Activated naive CD8-positive, alpha-beta T cell treated with anti-CD3 and anti-CD28 coated beads, Interleukin-2, amount 50 U/mL, for 24 hours (primary cell): ENCODE measurements around the gene PDIA3.
"Not testable (repeated sequence)": the region's sequence is repeated elsewhere in the genome, so short reads cannot be mapped to it uniquely, and the experiment has no call there.

Experiments
- ATAC-seq: fragments of 150-1000 bp; cut with Tn5 transposase; one replicate; pipeline ENCODE4 v1.10.0; 2021
- DNase-seq: peaks from one replicate; pipeline ENCODE4 v3.0.0; 2021
- H3K27ac Mint-ChIP-seq: one replicate; pipeline ENCODE4 v1.8.0; 2021; ENCODE audit warnings: mild to moderate bottlenecking, mixed read lengths
- H3K27me3 Mint-ChIP-seq: one replicate; pipeline ENCODE4 v1.8.0; 2021; ENCODE audit warnings: mixed read lengths
- H3K36me3 Mint-ChIP-seq: one replicate; pipeline ENCODE4 v1.8.0; 2021; ENCODE audit warnings: low read depth, mixed read lengths
- H3K4me1 Mint-ChIP-seq: one replicate; pipeline ENCODE4 v1.8.0; 2021; ENCODE audit warnings: mixed read lengths
- H3K4me3 Mint-ChIP-seq: one replicate; pipeline ENCODE4 v1.8.0; 2021; ENCODE audit warnings: mild to moderate bottlenecking, moderate library complexity, mixed read lengths
- H3K9me3 Mint-ChIP-seq: one replicate; pipeline ENCODE4 v1.8.0; 2021; ENCODE audit warnings: mixed read lengths

The PDIA3 gene

DNA sequence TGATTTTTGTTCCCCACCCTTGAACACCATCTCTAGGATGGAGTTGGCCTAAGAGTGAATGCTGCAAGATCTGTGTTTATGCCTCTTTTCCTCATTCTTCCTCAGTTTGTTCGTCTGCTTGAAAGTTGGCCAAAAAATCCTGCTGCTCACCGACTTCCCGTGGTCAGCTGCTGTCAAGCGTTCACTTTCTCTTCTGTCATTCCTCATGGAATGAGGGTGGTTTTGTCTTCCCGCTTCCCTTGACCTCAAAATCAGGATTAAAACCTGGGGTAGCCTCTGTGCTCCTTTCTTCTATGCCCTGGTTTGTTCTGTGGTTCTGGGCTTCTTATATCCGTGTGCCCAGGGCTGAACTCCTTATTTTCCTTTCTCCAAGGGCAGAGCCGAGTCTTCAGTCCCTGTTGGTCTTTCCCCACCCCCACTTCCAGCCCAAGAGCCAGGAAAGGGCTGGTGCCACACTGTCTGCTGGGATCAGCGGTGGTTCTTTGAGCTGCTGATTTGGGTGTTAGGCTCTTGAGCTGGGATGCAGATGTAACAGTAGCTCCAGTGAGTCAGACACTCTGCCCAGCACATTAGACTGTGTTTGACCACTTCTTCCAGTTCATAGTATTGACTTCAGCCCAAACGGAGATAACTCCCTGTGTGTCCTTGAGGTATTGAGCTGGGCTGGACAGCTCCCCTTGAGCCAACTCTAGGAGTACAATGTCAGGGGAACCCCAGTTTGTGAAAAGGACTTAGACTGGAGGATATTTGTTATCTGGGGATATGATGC lies 48.2 kb downstream of the PDIA3 start:
- Mint-ChIP-seq H3K4me3 (peak overlapping the region; percentile 93), H3K4me1 (peaks cover 45% of the 10 kb centered on the region), H3K36me3 (peaks cover 47% of the 10 kb centered on the region), H3K27ac (peak overlapping the region; percentile 92), H3K9me3 (no peaks in the 10 kb centered on the region), H3K27me3 (no peaks in the 10 kb centered on the region)
- DNase-seq = no peak
- no peak for ATAC-seq

DNA sequence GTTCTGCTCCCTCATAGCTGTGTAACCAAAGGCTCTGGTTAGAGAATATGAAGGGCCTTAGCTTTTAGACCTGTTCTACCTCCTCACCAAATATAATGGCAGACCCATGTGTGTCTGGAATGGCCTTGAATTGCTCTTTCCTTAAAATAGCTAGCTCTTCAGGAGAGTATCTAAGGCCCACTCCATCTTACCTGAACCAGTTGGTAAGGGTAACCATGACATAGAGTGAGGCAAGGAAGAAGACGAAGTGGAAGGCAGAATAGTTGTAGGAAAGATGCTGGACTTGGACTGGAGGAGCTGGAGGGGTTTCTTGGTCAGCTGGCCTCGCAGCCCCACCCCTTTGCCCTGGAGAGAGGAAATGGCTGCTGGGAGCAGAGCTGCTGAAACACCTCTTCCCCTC lies 49.0 kb downstream of the PDIA3 start:
- H3K27ac Mint-ChIP-seq = peak overlapping the region; percentile 13

DNA sequence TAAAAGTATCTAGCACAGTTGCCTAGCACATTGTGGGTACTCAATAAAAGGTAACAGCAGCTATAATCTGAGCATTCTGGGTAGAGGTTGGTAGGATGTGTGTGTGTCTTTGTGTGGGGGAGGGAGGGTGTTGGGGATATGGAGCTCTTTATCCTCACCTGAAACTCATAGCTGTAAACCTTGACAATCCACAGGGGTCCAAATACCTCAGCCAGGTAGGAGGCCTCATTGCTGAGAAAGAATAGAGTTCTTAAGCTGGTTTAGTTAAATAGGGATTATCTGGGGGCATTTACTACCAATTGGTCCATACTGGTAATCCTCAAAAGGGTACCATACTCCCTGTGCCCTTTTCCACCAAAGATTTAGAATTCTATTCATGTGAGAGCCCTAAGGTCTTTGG lies 49.8 kb downstream of the PDIA3 start:
- DNase-seq (no peak), ATAC-seq (no peak)
- no peak overlapping the region for H3K27ac Mint-ChIP-seq
- peaks cover 60% of the 10 kb centered on the region for H3K36me3 Mint-ChIP-seq
- no peaks in the 10 kb centered on the region for H3K9me3 Mint-ChIP-seq
- H3K4me3 Mint-ChIP-seq = no peak overlapping the region
- H3K27me3 Mint-ChIP-seq = no peaks in the 10 kb centered on the region
- H3K4me1 Mint-ChIP-seq = peaks cover 55% of the 10 kb centered on the region

More for the DNA sequence above, 49.0 kb downstream of the PDIA3 start:
- ATAC-seq = no peak
- Mint-ChIP-seq H3K36me3 (peaks cover 53% of the 10 kb centered on the region), H3K4me1 (peaks cover 52% of the 10 kb centered on the region), H3K27me3 (no peaks in the 10 kb centered on the region), H3K4me3 (no peak overlapping the region), H3K9me3 (no peaks in the 10 kb centered on the region)
- DNase-seq = no peak

DNA sequence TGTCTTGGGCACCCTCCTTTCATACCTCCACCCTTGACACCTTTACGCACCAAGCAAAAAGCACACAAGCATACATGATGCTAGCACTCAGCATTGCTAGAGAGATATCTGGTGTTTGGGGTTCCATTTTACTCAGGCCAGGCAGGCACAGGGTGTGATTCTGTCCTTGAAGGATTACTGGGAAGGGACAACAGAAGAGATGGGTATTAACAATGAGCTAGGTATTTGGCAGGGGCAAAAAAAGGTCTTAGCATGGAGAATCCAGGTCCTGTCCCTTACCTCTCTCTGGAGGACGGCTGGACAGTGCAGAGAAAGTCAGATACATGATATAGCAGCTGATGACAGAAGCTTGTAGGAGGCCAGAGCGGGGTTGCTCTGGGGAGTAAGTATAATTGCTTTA lies 50.3 kb downstream of the PDIA3 start:
- H3K9me3 Mint-ChIP-seq = no peaks in the 10 kb centered on the region
- H3K27ac Mint-ChIP-seq = no peak overlapping the region
- ATAC-seq = no peak
- H3K27me3 Mint-ChIP-seq = no peaks in the 10 kb centered on the region
- H3K36me3 Mint-ChIP-seq = peaks cover 66% of the 10 kb centered on the region
- no peak for DNase-seq
- H3K4me3 Mint-ChIP-seq = no peak overlapping the region
- peaks cover 59% of the 10 kb centered on the region for H3K4me1 Mint-ChIP-seq

DNA sequence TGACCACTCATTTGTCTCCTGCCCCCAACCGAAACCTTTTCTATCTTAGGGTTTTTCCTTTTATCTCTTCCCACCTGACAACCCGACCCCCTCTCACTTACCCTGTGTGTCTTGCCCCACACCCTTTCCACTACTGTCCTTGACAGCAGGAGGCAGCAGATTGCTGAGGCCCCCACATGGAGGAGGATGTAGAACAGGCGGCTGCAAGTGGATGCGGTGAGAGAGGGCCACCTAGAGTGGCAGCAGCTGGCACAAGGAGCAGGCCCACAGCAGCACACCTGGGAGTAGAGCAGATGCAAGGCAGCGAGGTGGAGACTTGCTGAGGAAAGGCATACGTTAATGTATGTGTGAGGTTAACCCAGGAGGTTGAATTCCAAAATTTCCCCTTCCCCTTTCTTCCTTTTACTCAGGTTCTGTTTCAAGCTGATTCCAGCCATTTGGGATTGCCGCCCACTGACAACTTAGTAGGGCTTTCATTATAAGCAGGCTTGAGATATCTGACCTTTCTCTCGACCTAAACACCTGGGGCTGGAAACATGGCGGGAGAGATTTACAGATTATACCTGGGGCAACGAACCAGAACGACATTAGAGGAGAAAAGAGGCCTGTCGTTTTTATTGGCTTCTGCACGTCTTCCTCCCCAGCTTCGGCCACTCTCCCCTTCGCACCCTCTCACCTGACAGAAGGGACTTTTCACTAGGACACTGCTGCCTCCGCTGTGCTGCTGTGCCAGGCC lies 53.1 kb downstream of the PDIA3 start:
- Mint-ChIP-seq H3K27me3 (no peaks in the 10 kb centered on the region), H3K9me3 (no peaks in the 10 kb centered on the region), H3K4me3 (no peak overlapping the region), H3K4me1 (peaks cover 48% of the 10 kb centered on the region), H3K27ac (peak overlapping the region; percentile 90), H3K36me3 (peaks cover 61% of the 10 kb centered on the region)
- no peak for ATAC-seq
- DNase-seq = no peak

DNA sequence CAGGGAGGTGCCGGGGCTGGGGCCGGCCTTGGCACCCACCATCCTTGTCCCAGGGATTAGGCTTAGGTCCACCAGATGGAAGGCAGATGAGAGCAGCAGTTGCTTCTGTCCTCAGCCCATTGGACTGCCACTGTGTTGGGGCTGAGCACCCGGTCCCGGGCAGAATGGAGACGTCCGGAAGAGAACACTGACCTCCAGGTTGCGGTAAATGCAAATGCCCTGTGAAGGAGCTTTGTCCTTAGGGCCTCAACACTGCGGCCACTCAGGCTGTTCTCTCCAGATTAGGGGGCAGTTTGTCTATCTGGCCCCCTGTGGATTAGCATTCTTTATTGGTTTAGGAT lies 53.7 kb downstream of the PDIA3 start, which contains the start of gene SERINC4:
TSS of gene SERINC4 (minus strand) at position 276 of the 341 bp plus-strand sequence. CDS start at position 42, 234 bp downstream.
- peaks cover 60% of the 10 kb centered on the region for H3K36me3 Mint-ChIP-seq
- peaks cover 42% of the 10 kb centered on the region for H3K4me1 Mint-ChIP-seq
- DNase-seq (no peak), ATAC-seq (no peak)
- H3K27ac Mint-ChIP-seq = peak within 1 kb of the TSS; percentile 90
- H3K9me3 Mint-ChIP-seq = no peaks in the 10 kb centered on the region
- peak within 1 kb of the TSS; percentile 92 for H3K4me3 Mint-ChIP-seq
- H3K27me3 Mint-ChIP-seq = no peaks in the 10 kb centered on the region

DNA sequence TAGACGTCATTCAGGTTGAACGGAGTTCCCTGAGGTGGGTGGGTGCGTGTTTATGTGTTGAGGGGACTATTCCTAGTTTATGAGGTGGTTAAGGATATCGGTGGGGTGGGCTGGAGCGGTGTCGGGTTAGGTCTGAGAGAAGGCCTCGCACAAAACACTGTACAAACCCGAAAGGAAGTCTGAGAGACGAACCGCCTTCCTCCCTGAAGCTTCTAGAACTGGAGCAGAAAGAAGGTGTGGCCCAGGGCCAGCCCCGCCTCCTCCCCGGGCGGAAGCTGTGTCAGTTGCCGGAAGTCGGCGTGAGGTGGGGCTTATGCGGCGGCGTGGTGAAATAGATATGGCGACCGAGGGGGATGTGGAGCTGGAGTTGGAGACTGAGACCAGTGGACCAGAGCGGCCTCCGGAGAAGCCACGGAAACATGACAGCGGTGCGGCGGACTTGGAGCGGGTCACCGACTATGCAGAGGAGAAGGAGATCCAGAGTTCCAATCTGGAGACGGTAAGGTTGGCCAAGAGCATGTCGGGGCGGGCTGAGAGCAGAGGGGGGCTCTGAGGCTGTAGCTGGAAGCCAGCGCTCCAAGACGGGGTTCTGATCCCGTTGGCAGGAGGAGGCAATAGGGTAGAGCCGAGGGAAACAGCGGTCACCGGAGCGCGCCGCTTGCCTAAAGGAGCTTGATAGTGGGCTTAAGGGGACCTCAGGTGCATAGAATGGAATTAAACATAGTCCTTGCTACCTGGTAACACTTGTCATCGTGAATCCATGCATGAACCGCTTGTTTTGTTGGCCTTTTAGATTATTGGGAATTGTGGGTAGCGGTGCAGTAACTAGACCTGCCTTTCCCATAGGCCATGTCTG lies 54.3 kb downstream of the PDIA3 start, which contains the start of gene HYPK:
TSS of gene HYPK (plus strand) at position 314 of the 856 bp plus-strand sequence. CDS start at position 338, 24 bp downstream.
- Mint-ChIP-seq H3K36me3 (peaks cover 58% of the 10 kb centered on the region), H3K27me3 (no peaks in the 10 kb centered on the region), H3K27ac (peak within 1 kb of the TSS; percentile 90), H3K9me3 (no peaks in the 10 kb centered on the region), H3K4me1 (peaks cover 36% of the 10 kb centered on the region), H3K4me3 (peak within 1 kb of the TSS; percentile 92)
- ATAC-seq (peak; percentile 95), DNase-seq (peak; percentile 90)

DNA sequence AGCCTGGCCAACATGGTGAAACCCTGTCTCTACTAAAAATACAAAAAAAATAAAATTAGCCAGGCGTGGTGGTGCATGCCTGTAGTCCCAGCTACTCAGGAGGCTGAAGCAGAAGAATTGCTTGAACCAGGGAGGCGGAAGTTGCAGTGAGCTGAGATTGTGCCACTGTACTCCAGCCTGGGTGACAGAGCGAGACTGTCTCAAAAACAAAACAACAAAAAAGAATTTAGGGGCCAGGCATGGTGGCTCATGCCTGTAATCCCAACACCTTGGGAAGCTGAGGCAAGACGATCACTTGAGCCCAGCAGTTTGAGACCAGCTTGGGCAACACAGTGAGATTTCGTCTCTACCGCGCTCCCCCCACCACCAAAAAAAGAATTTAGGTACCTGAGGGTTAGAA lies 56.4 kb downstream of the PDIA3 start:
- DNase-seq, H3K27ac Mint-ChIP-seq, ATAC-seq, H3K27me3 Mint-ChIP-seq, H3K9me3 Mint-ChIP-seq, H3K4me3 Mint-ChIP-seq: not testable (repeated sequence)
- Mint-ChIP-seq H3K4me1 (peaks cover 33% of the 10 kb centered on the region), H3K36me3 (peaks cover 65% of the 10 kb centered on the region)

DNA sequence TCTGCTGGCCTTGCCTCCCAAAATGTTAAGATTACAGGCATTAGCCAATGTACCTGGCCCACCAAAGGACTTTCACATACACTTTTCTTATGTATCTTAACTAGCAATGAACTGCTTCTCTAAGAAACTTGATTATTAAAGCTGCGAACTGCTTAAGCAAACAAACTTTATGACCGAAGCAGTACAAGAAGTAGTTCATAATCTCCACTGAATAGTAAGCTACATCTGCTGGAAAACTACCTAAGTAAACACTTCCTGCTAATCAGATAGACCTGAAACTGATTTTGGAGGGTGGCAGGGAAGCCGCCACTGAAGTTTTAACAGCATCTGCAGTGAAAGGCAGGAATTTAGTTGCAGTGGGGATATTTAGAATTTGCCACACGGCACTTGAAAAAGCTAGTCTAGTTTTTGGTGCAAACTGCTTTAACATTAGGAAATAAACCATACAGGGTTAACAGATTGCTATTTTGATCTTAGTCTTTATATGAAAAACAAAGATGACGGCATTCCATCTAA lies 62.3 kb downstream of the PDIA3 start:
- H3K4me1 Mint-ChIP-seq = peaks cover 5% of the 10 kb centered on the region
- peaks cover 59% of the 10 kb centered on the region for H3K36me3 Mint-ChIP-seq
- no peak for ATAC-seq

DNA sequence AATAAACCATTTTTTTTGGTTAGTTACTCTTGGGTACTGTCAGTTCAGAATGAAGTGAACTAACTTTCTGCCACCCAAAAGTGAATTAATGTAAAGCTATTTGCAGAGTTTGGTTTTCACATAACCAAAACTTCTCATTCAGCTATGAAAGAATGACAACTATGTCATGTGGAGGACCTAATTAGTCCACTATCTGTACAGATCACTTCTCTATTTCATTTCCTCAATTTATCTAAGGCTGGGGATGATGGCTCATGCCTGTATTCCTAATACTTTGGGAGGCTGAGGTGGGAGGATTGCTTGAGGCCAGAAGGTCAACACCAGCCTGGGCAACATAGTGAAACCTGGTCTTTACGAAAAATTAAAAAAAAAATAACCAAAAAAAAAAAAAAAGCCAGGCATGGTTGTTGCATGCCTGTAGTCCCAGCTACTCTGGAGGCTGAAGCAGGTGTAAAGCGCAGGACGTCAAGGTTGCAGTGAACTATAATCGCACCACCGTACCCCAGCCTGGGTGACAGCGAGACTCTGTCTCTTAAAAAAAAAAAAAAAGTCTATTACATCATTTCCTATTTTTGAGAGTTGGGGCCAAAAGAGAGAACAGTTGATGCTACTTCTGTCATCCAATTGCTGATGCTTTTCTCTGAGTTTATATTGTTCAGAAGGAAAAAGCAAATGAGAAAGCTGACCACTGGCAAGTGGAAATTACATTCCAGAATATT lies 62.9 kb downstream of the PDIA3 start:
- peaks cover 5% of the 10 kb centered on the region for H3K4me1 Mint-ChIP-seq
- H3K27me3 Mint-ChIP-seq = no peaks in the 10 kb centered on the region
- DNase-seq (no peak), ATAC-seq (no peak)
- no peaks in the 10 kb centered on the region for H3K9me3 Mint-ChIP-seq
- H3K36me3 Mint-ChIP-seq = peaks cover 63% of the 10 kb centered on the region
- no peak overlapping the region for H3K4me3 Mint-ChIP-seq
- H3K27ac Mint-ChIP-seq = no peak overlapping the region

More for the DNA sequence above, 62.3 kb downstream of the PDIA3 start:
- H3K27me3 Mint-ChIP-seq = no peaks in the 10 kb centered on the region
- no peak overlapping the region for H3K27ac Mint-ChIP-seq
- no peak overlapping the region for H3K4me3 Mint-ChIP-seq
- H3K9me3 Mint-ChIP-seq = no peaks in the 10 kb centered on the region
- no peak for DNase-seq

DNA sequence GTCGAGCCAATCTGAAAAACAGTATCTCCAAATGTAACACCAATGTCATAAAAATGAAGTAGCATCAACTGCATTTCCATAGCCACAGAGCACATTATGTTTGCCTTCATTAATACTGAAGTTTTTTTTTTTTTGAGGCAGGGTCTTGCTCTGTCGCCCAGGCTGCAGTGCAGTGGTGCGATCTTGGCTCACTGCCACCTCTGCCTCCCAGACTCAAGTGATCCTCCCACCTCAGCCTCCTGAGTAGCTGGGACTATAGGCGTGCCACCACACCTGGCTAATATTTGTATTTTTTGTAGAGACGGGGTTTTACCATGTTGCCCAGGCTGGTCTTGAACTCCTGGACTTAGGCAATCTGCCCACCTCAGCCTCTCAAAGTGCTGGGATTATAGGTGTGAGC lies 68.8 kb downstream of the PDIA3 start:
- H3K27me3 Mint-ChIP-seq, H3K4me3 Mint-ChIP-seq, H3K9me3 Mint-ChIP-seq, ATAC-seq, H3K4me1 Mint-ChIP-seq, H3K27ac Mint-ChIP-seq, DNase-seq: not testable (repeated sequence)
- peaks cover 59% of the 10 kb centered on the region for H3K36me3 Mint-ChIP-seq

DNA sequence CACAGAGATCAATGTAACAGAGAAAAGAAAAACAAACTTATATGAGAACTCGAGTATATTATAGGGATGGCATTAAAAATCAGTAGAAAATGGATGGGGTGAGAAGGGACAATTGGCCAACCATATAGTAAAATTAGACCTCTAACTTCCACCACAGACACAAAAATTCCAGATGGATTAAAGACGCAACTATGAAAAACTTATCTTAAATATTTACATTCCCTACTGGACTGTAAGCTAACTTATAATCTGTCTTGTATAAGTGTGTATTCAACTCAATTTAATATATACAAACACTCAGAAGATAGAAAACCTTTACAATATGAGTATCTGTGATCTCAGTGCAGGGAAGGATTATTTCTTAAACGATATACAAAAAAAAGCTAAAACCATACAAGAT lies 75.3 kb downstream of the PDIA3 start:
- Mint-ChIP-seq H3K27me3 (no peaks in the 10 kb centered on the region), H3K27ac (peak overlapping the region; percentile 2), H3K36me3 (peaks cover 37% of the 10 kb centered on the region), H3K4me1 (peaks cover 57% of the 10 kb centered on the region), H3K4me3 (peak overlapping the region; percentile 55), H3K9me3 (peaks cover 4% of the 10 kb centered on the region)
- no peak for ATAC-seq
- no peak for DNase-seq
